Tibial nerve (tissue), 4 donors: ENCODE results near the gene KLHL26.

Source experiments
- EP300 ChIP-seq, 2 donors: sonication (generic); formaldehyde crosslinking; IDR thresholded peaks; one replicate each; pipeline ENCODE4 v1.6.1; 2017; ENCODE audit warnings: antibody characterized with exemption in 2 of 2, mild to moderate bottlenecking in 1 of 2
- POLR2A ChIP-seq, 2 donors: fragments of 450-650 bp; IDR thresholded peaks; one replicate each; pipeline ENCODE4 v1.6.1; 2017; ENCODE audit warnings: antibody characterized with exemption in 2 of 2, mild to moderate bottlenecking in 2 of 2, moderate library complexity in 2 of 2
- TF ChIP-seq, protein P1 (sequence below), 5 experiments: fragments of 200-600 bp in 3 of 5; fragments of 450-650 bp in 2 of 5; sonication (generic) in 3 of 5; IDR thresholded peaks; one replicate each; pipeline ENCODE4 v1.5.1; 2016 to 2019; ENCODE audit warnings: antibody characterized with exemption in 5 of 5, mild to moderate bottlenecking in 3 of 5, moderate library complexity in 2 of 5

DNA sequence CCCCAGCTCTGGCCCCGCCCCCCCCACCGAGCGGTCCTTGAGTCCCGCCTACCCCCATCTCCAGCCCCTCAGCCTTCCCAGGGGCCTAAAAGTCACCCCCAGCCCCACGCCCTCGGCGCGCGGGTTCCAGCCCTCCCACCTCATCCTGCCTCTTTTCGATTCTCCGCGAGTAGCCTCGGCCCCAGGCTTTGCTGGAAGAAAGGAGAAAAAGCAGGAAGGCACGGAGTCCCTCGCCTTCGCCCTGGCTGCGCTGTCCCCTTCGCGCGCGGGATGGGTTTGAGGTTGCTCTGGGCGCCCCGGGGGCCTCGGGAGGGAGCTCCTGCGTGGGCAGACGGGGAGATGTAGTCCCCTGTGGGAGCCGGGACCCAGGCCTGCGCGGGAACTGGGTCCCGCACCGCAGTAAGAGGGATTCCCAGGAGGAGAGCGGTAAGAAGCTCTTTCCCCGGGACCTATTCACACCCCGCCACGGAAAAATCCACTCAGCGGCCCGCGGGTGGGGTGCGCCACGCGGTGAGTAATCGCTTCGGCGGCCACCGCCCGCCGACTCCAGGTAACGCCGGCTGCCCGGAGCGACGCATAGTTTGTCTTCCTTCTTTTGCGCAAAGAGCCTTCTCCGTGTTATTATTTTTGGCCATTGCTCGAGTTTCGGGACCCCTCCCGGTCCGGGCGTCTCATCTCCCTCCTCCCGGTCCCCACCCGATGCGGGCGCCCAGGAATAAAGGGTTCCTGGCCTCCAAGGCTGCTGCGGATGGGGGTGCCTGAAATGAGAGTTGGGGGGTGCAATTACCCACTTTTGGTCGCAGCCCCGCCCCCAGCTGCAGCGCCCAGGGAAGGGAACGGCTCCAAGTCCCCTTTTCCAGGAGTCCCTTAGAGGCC, 29.4 kb upstream of the KLHL26 start:
- TF ChIP-seq, protein P1, sequence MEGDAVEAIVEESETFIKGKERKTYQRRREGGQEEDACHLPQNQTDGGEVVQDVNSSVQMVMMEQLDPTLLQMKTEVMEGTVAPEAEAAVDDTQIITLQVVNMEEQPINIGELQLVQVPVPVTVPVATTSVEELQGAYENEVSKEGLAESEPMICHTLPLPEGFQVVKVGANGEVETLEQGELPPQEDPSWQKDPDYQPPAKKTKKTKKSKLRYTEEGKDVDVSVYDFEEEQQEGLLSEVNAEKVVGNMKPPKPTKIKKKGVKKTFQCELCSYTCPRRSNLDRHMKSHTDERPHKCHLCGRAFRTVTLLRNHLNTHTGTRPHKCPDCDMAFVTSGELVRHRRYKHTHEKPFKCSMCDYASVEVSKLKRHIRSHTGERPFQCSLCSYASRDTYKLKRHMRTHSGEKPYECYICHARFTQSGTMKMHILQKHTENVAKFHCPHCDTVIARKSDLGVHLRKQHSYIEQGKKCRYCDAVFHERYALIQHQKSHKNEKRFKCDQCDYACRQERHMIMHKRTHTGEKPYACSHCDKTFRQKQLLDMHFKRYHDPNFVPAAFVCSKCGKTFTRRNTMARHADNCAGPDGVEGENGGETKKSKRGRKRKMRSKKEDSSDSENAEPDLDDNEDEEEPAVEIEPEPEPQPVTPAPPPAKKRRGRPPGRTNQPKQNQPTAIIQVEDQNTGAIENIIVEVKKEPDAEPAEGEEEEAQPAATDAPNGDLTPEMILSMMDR (IDR thresholded peaks at IDR 0.05): no peak
- no peak for TF ChIP-seq POLR2A (IDR thresholded peaks at IDR 0.05)
- TF ChIP-seq EP300 (IDR thresholded peaks at IDR 0.05): no peak
